Kidney epithelial cell (primary cell): ENCODE measurements around the gene GOSR2. TPM values are rescaled to one million over a fixed set of nuclear protein-coding genes. Genes with fewer than 3 reads are reported as not detected.

ENCODE experiments used
- DNase-seq: peaks from one replicate; pipeline ENCODE4 v3.0.0-alpha.2; 2010; ENCODE audit warnings: low read depth
- H3K27me3 ChIP-seq: 2 replicates; pipeline ENCODE4 v1.6.0; 2011; ENCODE audit warnings: low read length; ENCODE audit not compliant: control insufficient read depth, insufficient read depth
- H3K36me3 ChIP-seq: 2 replicates; pipeline ENCODE4 v1.5.1; 2011; ENCODE audit warnings: low read length; ENCODE audit not compliant: control insufficient read depth, insufficient read depth
- H3K4me3 ChIP-seq: 2 replicates; pipeline ENCODE4 v1.5.1; 2011; ENCODE audit warnings: low read depth, mild to moderate bottlenecking, control low read depth, low read length
- total RNA-seq: library from RNA; depleted of rRNA; stranded (reverse); fragments of >200 nt; gene quantifications from 2 replicates; pipeline ENCODE4 v1.2.3, GENCODE V29; 2015
- TF ChIP-seq, protein P1 (sequence below): IDR thresholded peaks from 2 replicates; pipeline ENCODE4 v1.5.1; 2011; ENCODE audit warnings: mild to moderate bottlenecking, moderate library complexity, low read length, control low read depth, inconsistent platforms; ENCODE audit not compliant: insufficient read depth, poor library complexity, severe bottlenecking

Gene GOSR2
- total RNA-seq, 1 donor from 2014 or later: 37.4 TPM

GRCh38 chr17:46888727-46889126, 34.2 kb upstream of the GOSR2 start:
- no peak for DNase-seq
- Histone ChIP-seq H3K27me3 (peaks cover 11% of the 10 kb centered on the region), H3K36me3 (no peaks in the 10 kb centered on the region), H3K4me3 (no peak overlapping the region)
- TF ChIP-seq, protein P1, sequence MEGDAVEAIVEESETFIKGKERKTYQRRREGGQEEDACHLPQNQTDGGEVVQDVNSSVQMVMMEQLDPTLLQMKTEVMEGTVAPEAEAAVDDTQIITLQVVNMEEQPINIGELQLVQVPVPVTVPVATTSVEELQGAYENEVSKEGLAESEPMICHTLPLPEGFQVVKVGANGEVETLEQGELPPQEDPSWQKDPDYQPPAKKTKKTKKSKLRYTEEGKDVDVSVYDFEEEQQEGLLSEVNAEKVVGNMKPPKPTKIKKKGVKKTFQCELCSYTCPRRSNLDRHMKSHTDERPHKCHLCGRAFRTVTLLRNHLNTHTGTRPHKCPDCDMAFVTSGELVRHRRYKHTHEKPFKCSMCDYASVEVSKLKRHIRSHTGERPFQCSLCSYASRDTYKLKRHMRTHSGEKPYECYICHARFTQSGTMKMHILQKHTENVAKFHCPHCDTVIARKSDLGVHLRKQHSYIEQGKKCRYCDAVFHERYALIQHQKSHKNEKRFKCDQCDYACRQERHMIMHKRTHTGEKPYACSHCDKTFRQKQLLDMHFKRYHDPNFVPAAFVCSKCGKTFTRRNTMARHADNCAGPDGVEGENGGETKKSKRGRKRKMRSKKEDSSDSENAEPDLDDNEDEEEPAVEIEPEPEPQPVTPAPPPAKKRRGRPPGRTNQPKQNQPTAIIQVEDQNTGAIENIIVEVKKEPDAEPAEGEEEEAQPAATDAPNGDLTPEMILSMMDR: no peak

DNA sequence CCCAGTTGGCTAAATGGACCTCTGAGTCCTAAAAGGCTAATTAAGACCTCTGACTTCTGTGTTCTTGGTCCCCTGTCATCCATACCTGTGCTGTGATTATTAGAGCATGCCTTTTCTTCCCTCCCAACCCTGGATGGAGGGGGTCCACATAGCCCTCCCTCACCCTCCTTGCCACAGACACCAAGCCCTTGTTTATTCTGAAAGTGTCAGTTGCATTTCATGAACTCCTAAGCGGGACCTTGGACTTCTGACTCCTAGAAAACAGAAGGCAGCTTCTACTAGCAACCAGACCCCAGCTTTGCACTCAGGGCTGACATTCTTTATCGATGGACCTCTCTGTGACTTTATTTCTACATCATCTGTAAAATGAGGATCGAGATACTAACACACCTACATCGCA, 33.4 kb upstream of the GOSR2 start:
- DNase-seq: no peak
- TF ChIP-seq, protein P1: no peak
- Histone ChIP-seq H3K4me3 (no peak overlapping the region), H3K36me3 (no peaks in the 10 kb centered on the region), H3K27me3 (peaks cover 14% of the 10 kb centered on the region)

GRCh38 chr17:46889992-46890564, 32.9 kb upstream of the GOSR2 start:
- no peaks in the 10 kb centered on the region for H3K36me3 ChIP-seq
- DNase-seq: no peak
- TF ChIP-seq, protein P1: no peak
- H3K27me3 ChIP-seq: peaks cover 20% of the 10 kb centered on the region
- H3K4me3 ChIP-seq: no peak overlapping the region

- Histone ChIP-seq H3K27me3 (peaks cover 20% of the 10 kb centered on the region), H3K36me3 (no peaks in the 10 kb centered on the region), H3K4me3 (no peak overlapping the region)
- TF ChIP-seq, protein P1: no peak
- no peak for DNase-seq
Observed at GRCh38 chr17:46890638-46891037, 32.3 kb upstream of the GOSR2 start.

DNA sequence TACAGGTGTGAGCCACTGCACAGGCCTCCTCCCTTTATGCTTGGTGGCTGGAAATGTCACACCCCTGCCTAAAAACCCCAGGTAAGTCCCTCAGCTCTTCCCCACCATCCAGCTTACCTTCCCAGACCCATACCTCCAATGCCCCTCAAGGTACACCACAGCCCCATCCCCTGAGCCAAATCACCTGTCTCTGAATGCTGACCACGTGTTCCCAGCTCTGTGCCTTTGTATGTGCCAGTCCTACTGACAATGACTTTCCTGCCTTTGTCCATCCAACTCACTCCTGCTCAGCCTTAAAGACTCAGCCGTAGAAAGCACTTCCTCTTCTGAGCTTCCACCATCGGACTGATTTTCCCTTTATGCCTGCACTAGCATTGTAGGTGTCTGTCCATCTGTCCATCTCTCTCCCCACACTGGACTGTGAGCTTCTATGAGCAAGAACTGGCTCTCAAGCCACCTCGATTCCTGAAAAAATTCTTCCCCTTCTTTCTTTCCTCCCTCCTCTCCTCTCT, 30.7 kb upstream of the GOSR2 start:
- peaks cover 23% of the 10 kb centered on the region for H3K27me3 ChIP-seq
- no peak for DNase-seq

More for the DNA sequence above, 30.7 kb upstream of the GOSR2 start:
- no peak overlapping the region for H3K4me3 ChIP-seq
- no peaks in the 10 kb centered on the region for H3K36me3 ChIP-seq
- TF ChIP-seq, protein P1: no peak
